Measurements from ENCODE around the gene SLC36A3. TPM values are rescaled to one million over a fixed set of nuclear protein-coding genes. Genes with fewer than 3 reads are reported as not detected.

Gene SLC36A3
- total RNA-seq, 1 experiment from 2014 or later = not detected

DNA sequence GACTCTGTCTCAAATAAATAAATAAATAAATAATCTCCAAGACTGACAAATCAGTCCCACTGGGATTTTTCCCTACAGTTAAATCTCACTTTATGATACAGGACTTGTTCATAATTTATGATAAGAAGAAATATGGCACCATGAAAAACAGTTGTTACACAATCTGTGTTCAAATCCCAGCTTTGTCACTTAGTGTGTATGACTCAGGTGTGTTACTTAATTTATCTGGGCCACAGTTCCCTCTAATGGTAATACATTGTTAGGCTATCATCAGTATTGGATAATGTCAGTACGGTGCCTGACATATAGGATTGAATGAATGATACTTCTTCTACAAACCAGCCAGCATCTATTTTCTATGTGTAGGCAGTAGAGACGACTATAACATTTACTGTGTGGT, 23.1 kb downstream of the SLC36A3 start:
- ATAC-seq (no peak), DNase-seq (ENCODE audit: low read depth, low spot score) (no peak)
- Histone ChIP-seq H4K20me1 (ENCODE audit: insufficient read depth) (no peaks in the 10 kb centered on the region), H3K79me2 (ENCODE audit: insufficient read depth, low read length) (no peaks in the 10 kb centered on the region), H3K4me2 (ENCODE audit: low read length) (no peak overlapping the region), H3K9me2 (ENCODE audit: insufficient read depth) (no peaks in the 10 kb centered on the region), H3K9me3 (ENCODE audit: control insufficient read depth in 1 of 2, insufficient read depth in 1 of 2, low read depth in 1 of 2, low read length in 2 of 2) (no peaks in the 10 kb centered on the region), H3K4me1 (ENCODE audit: control insufficient read depth in 1 of 2, insufficient read depth in 2 of 2, low read length in 2 of 2) (no peaks in the 10 kb centered on the region; a peak in 1 of 4 replicates), H3K27me3 (ENCODE audit: insufficient read depth, low read length) (no peaks in the 10 kb centered on the region), H3K27ac (ENCODE audit: low read depth, low read length) (no peak overlapping the region), H2AFZ (ENCODE audit: low read depth, low read length, poor library complexity, severe bottlenecking) (no peak overlapping the region), H3K4me3 (replicated peaks in 1 of 2; ENCODE audit: low read depth in 1 of 2, low read length in 2 of 2) (no peak overlapping the region), H3K9ac (ENCODE audit: low read length) (no peak overlapping the region), H3K36me3 (ENCODE audit: control insufficient read depth in 1 of 2, insufficient read depth in 2 of 2, low read length in 2 of 2) (no peaks in the 10 kb centered on the region)
- no TSS peak for BruUV-seq (replicated peaks)
- CTCF ChIA-PET = interaction anchor here (1.2 kb wide), 1 partner anchor 39 kb away, joined by 3 read pairs; no protein-coding TSS in a partner anchor
- POLR2A ChIA-PET = no interaction called here
- intact Hi-C loops (cut with micrococcal nuclease) = loop anchor here (1.0 to 10.0 kb wide), 2 partner anchors 220 to 464 kb away; no protein-coding TSS in a partner anchor
- TF ChIP-seq, protein P1, sequence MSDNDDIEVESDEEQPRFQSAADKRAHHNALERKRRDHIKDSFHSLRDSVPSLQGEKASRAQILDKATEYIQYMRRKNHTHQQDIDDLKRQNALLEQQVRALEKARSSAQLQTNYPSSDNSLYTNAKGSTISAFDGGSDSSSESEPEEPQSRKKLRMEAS (IDR thresholded peaks at IDR 0.05) = no peak
- no peak for TF ChIP-seq EZH2 (IDR thresholded peaks at IDR 0.05)
- no peak for TF ChIP-seq CEBPB (IDR thresholded peaks at IDR 0.05; ENCODE audit: low read depth)
- TF ChIP-seq ZNF274 (IDR thresholded peaks at IDR 0.05; ENCODE audit: low read depth, low read length) = no peak
- RAD21 ChIA-PET (ENCODE audit: low non-redundant PET in 1 of 2, low total read pairs in 2 of 2, uncharacterized antibody in 2 of 2, unreplicated experiment in 2 of 2) = no interaction called here

DNA sequence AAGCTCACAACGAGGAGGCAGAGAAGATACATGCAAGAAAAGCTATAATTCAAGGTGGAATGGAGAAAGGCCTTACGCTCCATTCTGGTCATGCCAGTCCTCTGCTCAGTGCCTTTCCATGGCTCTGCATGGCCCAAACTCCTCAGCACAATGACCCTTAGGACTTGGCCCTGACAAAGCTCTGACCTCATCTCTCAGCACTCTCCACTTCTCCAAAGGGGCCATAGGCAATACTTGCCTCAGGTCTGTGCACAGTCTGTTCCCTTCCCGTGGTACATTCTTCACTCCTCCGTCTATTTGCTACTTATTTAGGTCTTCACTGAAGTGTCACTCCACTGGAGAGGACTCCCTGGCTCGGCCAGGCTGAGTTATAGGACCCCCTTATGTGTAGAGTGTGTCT, 24.7 kb downstream of the SLC36A3 start:
- ChIA-PET POLR2A (no interaction called here), CTCF (no interaction called here)
- BruUV-seq (replicated peaks) = no TSS peak

More for the DNA sequence above, 24.7 kb downstream of the SLC36A3 start:
- TF ChIP-seq CEBPB (IDR thresholded peaks at IDR 0.05; ENCODE audit: low read depth) = no peak
- TF ChIP-seq RAD21 (IDR thresholded peaks at IDR 0.05; ENCODE audit: low read depth) = no peak
- TF ChIP-seq JUND (IDR thresholded peaks at IDR 0.05) = no peak
- no peak for TF ChIP-seq EGR1 (IDR thresholded peaks at IDR 0.05; ENCODE audit: low read depth)
- no peak for TF ChIP-seq SP1 (IDR thresholded peaks at IDR 0.05; ENCODE audit: low read depth)
- TF ChIP-seq ZFX (IDR thresholded peaks at IDR 0.05) = no peak
- TF ChIP-seq TCF7L2 (IDR thresholded peaks at IDR 0.05; ENCODE audit: borderline replicate concordance, extremely low read depth, insufficient read depth, insufficient read length) = no peak
- no peak for TF ChIP-seq POLR2AphosphoS5 (IDR thresholded peaks at IDR 0.05; ENCODE audit: low read depth, low read length)
- no peak for TF ChIP-seq ELF1 (IDR thresholded peaks at IDR 0.05; ENCODE audit: borderline replicate concordance, low read depth)
- TF ChIP-seq FOSL1 (IDR thresholded peaks at IDR 0.05; ENCODE audit: low read depth) = no peak
- TF ChIP-seq, protein P2, sequence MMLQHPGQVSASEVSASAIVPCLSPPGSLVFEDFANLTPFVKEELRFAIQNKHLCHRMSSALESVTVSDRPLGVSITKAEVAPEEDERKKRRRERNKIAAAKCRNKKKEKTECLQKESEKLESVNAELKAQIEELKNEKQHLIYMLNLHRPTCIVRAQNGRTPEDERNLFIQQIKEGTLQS (IDR thresholded peaks at IDR 0.05) = no peak
- TF ChIP-seq, protein P3, sequence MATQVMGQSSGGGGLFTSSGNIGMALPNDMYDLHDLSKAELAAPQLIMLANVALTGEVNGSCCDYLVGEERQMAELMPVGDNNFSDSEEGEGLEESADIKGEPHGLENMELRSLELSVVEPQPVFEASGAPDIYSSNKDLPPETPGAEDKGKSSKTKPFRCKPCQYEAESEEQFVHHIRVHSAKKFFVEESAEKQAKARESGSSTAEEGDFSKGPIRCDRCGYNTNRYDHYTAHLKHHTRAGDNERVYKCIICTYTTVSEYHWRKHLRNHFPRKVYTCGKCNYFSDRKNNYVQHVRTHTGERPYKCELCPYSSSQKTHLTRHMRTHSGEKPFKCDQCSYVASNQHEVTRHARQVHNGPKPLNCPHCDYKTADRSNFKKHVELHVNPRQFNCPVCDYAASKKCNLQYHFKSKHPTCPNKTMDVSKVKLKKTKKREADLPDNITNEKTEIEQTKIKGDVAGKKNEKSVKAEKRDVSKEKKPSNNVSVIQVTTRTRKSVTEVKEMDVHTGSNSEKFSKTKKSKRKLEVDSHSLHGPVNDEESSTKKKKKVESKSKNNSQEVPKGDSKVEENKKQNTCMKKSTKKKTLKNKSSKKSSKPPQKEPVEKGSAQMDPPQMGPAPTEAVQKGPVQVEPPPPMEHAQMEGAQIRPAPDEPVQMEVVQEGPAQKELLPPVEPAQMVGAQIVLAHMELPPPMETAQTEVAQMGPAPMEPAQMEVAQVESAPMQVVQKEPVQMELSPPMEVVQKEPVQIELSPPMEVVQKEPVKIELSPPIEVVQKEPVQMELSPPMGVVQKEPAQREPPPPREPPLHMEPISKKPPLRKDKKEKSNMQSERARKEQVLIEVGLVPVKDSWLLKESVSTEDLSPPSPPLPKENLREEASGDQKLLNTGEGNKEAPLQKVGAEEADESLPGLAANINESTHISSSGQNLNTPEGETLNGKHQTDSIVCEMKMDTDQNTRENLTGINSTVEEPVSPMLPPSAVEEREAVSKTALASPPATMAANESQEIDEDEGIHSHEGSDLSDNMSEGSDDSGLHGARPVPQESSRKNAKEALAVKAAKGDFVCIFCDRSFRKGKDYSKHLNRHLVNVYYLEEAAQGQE (IDR thresholded peaks at IDR 0.05; ENCODE audit: low read depth) = no peak
- no peak for TF ChIP-seq EZH2 (IDR thresholded peaks at IDR 0.05)
- no peak for TF ChIP-seq POLR2A (IDR thresholded peaks at IDR 0.05; ENCODE audit: borderline replicate concordance, extremely low read depth, insufficient read depth, insufficient read length)
- no peak for TF ChIP-seq YY1 (IDR thresholded peaks at IDR 0.05; ENCODE audit: extremely low read depth, insufficient replicate concordance, low read depth, low read length)
- TF ChIP-seq CBX3 (IDR thresholded peaks at IDR 0.05; ENCODE audit: low read depth) = no peak
- no peaks in the 10 kb centered on the region for H3K9me2 ChIP-seq (ENCODE audit: insufficient read depth)
- intact Hi-C loops (cut with micrococcal nuclease) = no loop called here
- H4K20me1 ChIP-seq (ENCODE audit: insufficient read depth) = no peaks in the 10 kb centered on the region
- no peak overlapping the region for H3K4me2 ChIP-seq (ENCODE audit: low read length)
- no peak overlapping the region for H3K9ac ChIP-seq (ENCODE audit: low read length)
- no peak overlapping the region for H2AFZ ChIP-seq (ENCODE audit: low read depth, low read length, poor library complexity, severe bottlenecking)
- DNase-seq (ENCODE audit: low read depth, low spot score) (no peak), ATAC-seq (no peak)
- no peak overlapping the region for H3K27ac ChIP-seq (ENCODE audit: low read depth, low read length)
- H3K9me3 ChIP-seq (ENCODE audit: control insufficient read depth in 1 of 2, insufficient read depth in 1 of 2, low read depth in 1 of 2, low read length in 2 of 2) = no peaks in the 10 kb centered on the region
- H3K36me3 ChIP-seq (ENCODE audit: control insufficient read depth in 1 of 2, insufficient read depth in 2 of 2, low read length in 2 of 2) = no peaks in the 10 kb centered on the region
- H3K4me3 ChIP-seq (replicated peaks in 1 of 2; ENCODE audit: low read depth in 1 of 2, low read length in 2 of 2) = no peak overlapping the region
- RAD21 ChIA-PET (ENCODE audit: low non-redundant PET in 1 of 2, low total read pairs in 2 of 2, uncharacterized antibody in 2 of 2, unreplicated experiment in 2 of 2) = no interaction called here
- no peaks in the 10 kb centered on the region for H3K27me3 ChIP-seq (ENCODE audit: insufficient read depth, low read length)
- H3K79me2 ChIP-seq (ENCODE audit: insufficient read depth, low read length) = no peaks in the 10 kb centered on the region
- H3K4me1 ChIP-seq (ENCODE audit: control insufficient read depth in 1 of 2, insufficient read depth in 2 of 2, low read length in 2 of 2) = peaks cover 3 to 5% of the 10 kb centered on the region in 2 experiments; a peak in 2 of 4 replicates
